Mesothelial cell of epicardium (in vitro differentiated cells): ENCODE measurements around the gene TMED7. TPM values are rescaled to one million over a fixed set of nuclear protein-coding genes. Genes with fewer than 3 reads are reported as not detected.
"Not testable (repeated sequence)": the region's sequence is repeated elsewhere in the genome, so short reads cannot be mapped to it uniquely, and the experiment has no call there.

Source experiments
- DNase-seq, 2 experiments: peaks; one replicate each; pipeline ENCODE4 v3.0.0; 2021; ENCODE audit warnings: low spot score in 2 of 2; ENCODE audit not compliant: unreplicated experiment in 2 of 2
- H3K27ac Mint-ChIP-seq: 2 replicates; pipeline ENCODE4 v1.8.0; 2021; ENCODE audit warnings: mixed read lengths
- H3K27me3 Mint-ChIP-seq: 2 replicates; pipeline ENCODE4 v1.8.0; 2021; ENCODE audit warnings: low read depth, mixed read lengths
- H3K36me3 Mint-ChIP-seq: 2 replicates; pipeline ENCODE4 v1.8.0; 2021; ENCODE audit warnings: mixed read lengths
- H3K4me1 Mint-ChIP-seq: 2 replicates; pipeline ENCODE4 v1.8.0; 2021; ENCODE audit warnings: mixed read lengths
- H3K4me3 Mint-ChIP-seq: 2 replicates; pipeline ENCODE4 v1.8.0; 2021; ENCODE audit warnings: mild to moderate bottlenecking, moderate library complexity, mixed read lengths
- H3K9me3 Mint-ChIP-seq: 2 replicates; pipeline ENCODE4 v1.8.0; 2021; ENCODE audit warnings: mixed read lengths
- CTCF ChIP-seq: fragments of 200-600 bp; sonication (generic); IDR thresholded peaks from one replicate; pipeline ENCODE4 v1.5.0; 2021; ENCODE audit warnings: antibody characterized with exemption; ENCODE audit not compliant: unreplicated experiment
- total RNA-seq: library from RNA; stranded (reverse); gene quantifications from 3 replicates; pipeline ENCODE4 v1.2.1, GENCODE V29; 2021

Gene TMED7
- total RNA-seq, 1 donor from 2014 or later: 73.3 TPM

- Mint-ChIP-seq H3K36me3 (no peaks in the 10 kb centered on the region), H3K4me1 (no peaks in the 10 kb centered on the region), H3K9me3 (no peaks in the 10 kb centered on the region), H3K27ac (no peak overlapping the region), H3K27me3 (peaks cover 2% of the 10 kb centered on the region), H3K4me3 (no peak overlapping the region)
- no peak for DNase-seq
- TF ChIP-seq CTCF: no peak
Observed at GRCh38 chr5:115649541-115649940, 23.7 kb upstream of the TMED7 start.

GRCh38 chr5:115648056-115648455 lies 22.2 kb upstream of the TMED7 start:
- Mint-ChIP-seq H3K27ac (no peak overlapping the region), H3K4me3 (no peak overlapping the region), H3K36me3 (no peaks in the 10 kb centered on the region), H3K27me3 (peaks cover 7% of the 10 kb centered on the region), H3K4me1 (no peaks in the 10 kb centered on the region), H3K9me3 (no peaks in the 10 kb centered on the region)
- no peak for TF ChIP-seq CTCF
- no peak for DNase-seq

- H3K9me3 Mint-ChIP-seq, H3K4me1 Mint-ChIP-seq, H3K27me3 Mint-ChIP-seq, H3K36me3 Mint-ChIP-seq, H3K27ac Mint-ChIP-seq, DNase-seq, H3K4me3 Mint-ChIP-seq: not testable (repeated sequence)
Observed at GRCh38 chr5:115645386-115645785, 19.6 kb upstream of the TMED7 start.

GRCh38 chr5:115644046-115644445 lies 18.2 kb upstream of the TMED7 start:
- no peak for DNase-seq
- Mint-ChIP-seq H3K9me3 (no peaks in the 10 kb centered on the region), H3K27me3 (peaks cover 11% of the 10 kb centered on the region), H3K36me3 (no peaks in the 10 kb centered on the region), H3K4me3 (no peak overlapping the region), H3K4me1 (no peaks in the 10 kb centered on the region), H3K27ac (no peak overlapping the region)
- no peak for TF ChIP-seq CTCF

GRCh38 chr5:115641948-115642347 lies 16.1 kb upstream of the TMED7 start:
- H3K36me3 Mint-ChIP-seq: no peaks in the 10 kb centered on the region
- H3K9me3 Mint-ChIP-seq: no peaks in the 10 kb centered on the region
- peaks cover 18% of the 10 kb centered on the region for H3K27me3 Mint-ChIP-seq
- H3K4me3 Mint-ChIP-seq: no peak overlapping the region
- no peak for DNase-seq
- H3K4me1 Mint-ChIP-seq: no peaks in the 10 kb centered on the region
- no peak overlapping the region for H3K27ac Mint-ChIP-seq
- no peak for TF ChIP-seq CTCF

- DNase-seq: no peak
- no peak for TF ChIP-seq CTCF
Observed at GRCh38 chr5:115640274-115640673, 14.4 kb upstream of the TMED7 start.

More at GRCh38 chr5:115640274-115640673, 14.4 kb upstream of the TMED7 start:
- Mint-ChIP-seq H3K27ac (no peak overlapping the region), H3K27me3 (peaks cover 24% of the 10 kb centered on the region), H3K4me3 (no peak overlapping the region), H3K36me3 (no peaks in the 10 kb centered on the region), H3K4me1 (no peaks in the 10 kb centered on the region), H3K9me3 (no peaks in the 10 kb centered on the region)
